ENCODE measurements around the gene CD44. TPM values are rescaled to one million over a fixed set of nuclear protein-coding genes. Genes with fewer than 3 reads are reported as not detected.
A peak's percentile ranks its signal among the peaks of the same experiment; 100 is the strongest.

The CD44 gene
- total RNA-seq, 1 donor from 2014 or later: 489 TPM

GRCh38 chr11:35138606-35138942 is 397 bp upstream of the CD44 start:
- H3K27ac Mint-ChIP-seq: peak overlapping the region; percentile 97
- no peaks in the 10 kb centered on the region for H3K27me3 Mint-ChIP-seq
- peaks cover 45% of the 10 kb centered on the region for H3K4me1 Mint-ChIP-seq
- peaks cover 45% of the 10 kb centered on the region for H3K36me3 Mint-ChIP-seq (ENCODE audit: low read depth)
- H3K9me3 Mint-ChIP-seq: no peaks in the 10 kb centered on the region
- no peak for DNase-seq
- intact Hi-C loops (cut with micrococcal nuclease): loop anchor here (1.0 kb wide), 1 partner anchor 12 kb away; no protein-coding TSS in a partner anchor
- H3K4me3 Mint-ChIP-seq: peak overlapping the region; percentile 94

- Mint-ChIP-seq H3K27ac (peak overlapping the region; percentile 97), H3K36me3 (ENCODE audit: low read depth) (peaks cover 55% of the 10 kb centered on the region), H3K4me3 (peak overlapping the region; percentile 94), H3K27me3 (no peaks in the 10 kb centered on the region), H3K9me3 (no peaks in the 10 kb centered on the region), H3K4me1 (peaks cover 50% of the 10 kb centered on the region)
- DNase-seq: peak; percentile 73
- intact Hi-C loops (cut with micrococcal nuclease): loop anchor here (1.0 to 10.0 kb wide), 6 partner anchors 57 to 1215 kb away; no protein-coding TSS in a partner anchor
These were observed 831 bp downstream of the CD44 start for GRCh38 chr11:35139722-35140282.

DNA sequence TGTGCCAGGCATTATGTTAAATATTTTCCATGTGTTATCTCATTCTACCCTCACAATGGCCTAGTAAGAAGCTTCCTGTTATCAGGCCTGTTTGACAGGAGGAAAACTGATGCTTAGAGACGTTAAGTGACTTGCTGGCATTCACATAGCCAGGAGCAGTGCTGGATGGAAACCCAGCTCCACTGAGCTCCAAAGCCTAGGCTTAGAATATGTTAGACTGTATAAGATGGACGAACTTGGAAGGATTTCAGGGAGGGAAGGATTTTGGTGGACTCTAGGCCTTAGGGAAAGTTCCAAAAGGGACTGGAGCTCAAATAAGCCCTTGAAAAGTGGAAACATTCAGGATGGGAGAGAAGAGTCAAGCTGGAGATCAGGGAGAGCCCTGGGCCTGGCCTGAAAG is 2.1 kb downstream of the CD44 start:
- H3K4me3 Mint-ChIP-seq: peak overlapping the region; percentile 94
- peaks cover 60% of the 10 kb centered on the region for H3K4me1 Mint-ChIP-seq
- DNase-seq: peak; percentile 70
- H3K27ac Mint-ChIP-seq: peak overlapping the region; percentile 97
- intact Hi-C loops (cut with micrococcal nuclease): loop anchor here (1.0 to 10.0 kb wide), 5 partner anchors 96 to 1214 kb away; no protein-coding TSS in a partner anchor
- no peaks in the 10 kb centered on the region for H3K27me3 Mint-ChIP-seq
- peaks cover 67% of the 10 kb centered on the region for H3K36me3 Mint-ChIP-seq (ENCODE audit: low read depth)
- no peaks in the 10 kb centered on the region for H3K9me3 Mint-ChIP-seq

- H3K27me3 Mint-ChIP-seq: no peaks in the 10 kb centered on the region
- peaks cover 72% of the 10 kb centered on the region for H3K36me3 Mint-ChIP-seq (ENCODE audit: low read depth)
- peaks cover 2% of the 10 kb centered on the region for H3K9me3 Mint-ChIP-seq
- DNase-seq: peak; percentile 83
- H3K27ac Mint-ChIP-seq: peak overlapping the region; percentile 97
- intact Hi-C loops (cut with micrococcal nuclease): loop anchor here (1.0 to 10.0 kb wide), 5 partner anchors 96 to 1213 kb away; no protein-coding TSS in a partner anchor
- H3K4me3 Mint-ChIP-seq: peak overlapping the region; percentile 94
- H3K4me1 Mint-ChIP-seq: peaks cover 65% of the 10 kb centered on the region
These were observed 2.6 kb downstream of the CD44 start for GRCh38 chr11:35141571-35141971.

GRCh38 chr11:35142481-35143075 is 3.6 kb downstream of the CD44 start:
- intact Hi-C loops (cut with micrococcal nuclease): loop anchor here (5.0 to 10.0 kb wide), 4 partner anchors 95 to 1212 kb away; no protein-coding TSS in a partner anchor
- Mint-ChIP-seq H3K4me1 (peaks cover 70% of the 10 kb centered on the region), H3K4me3 (peak overlapping the region; percentile 94), H3K27me3 (no peaks in the 10 kb centered on the region), H3K9me3 (peaks cover 7% of the 10 kb centered on the region), H3K36me3 (ENCODE audit: low read depth) (peaks cover 81% of the 10 kb centered on the region), H3K27ac (peak overlapping the region; percentile 97)
- DNase-seq: peak; percentile 77

DNA sequence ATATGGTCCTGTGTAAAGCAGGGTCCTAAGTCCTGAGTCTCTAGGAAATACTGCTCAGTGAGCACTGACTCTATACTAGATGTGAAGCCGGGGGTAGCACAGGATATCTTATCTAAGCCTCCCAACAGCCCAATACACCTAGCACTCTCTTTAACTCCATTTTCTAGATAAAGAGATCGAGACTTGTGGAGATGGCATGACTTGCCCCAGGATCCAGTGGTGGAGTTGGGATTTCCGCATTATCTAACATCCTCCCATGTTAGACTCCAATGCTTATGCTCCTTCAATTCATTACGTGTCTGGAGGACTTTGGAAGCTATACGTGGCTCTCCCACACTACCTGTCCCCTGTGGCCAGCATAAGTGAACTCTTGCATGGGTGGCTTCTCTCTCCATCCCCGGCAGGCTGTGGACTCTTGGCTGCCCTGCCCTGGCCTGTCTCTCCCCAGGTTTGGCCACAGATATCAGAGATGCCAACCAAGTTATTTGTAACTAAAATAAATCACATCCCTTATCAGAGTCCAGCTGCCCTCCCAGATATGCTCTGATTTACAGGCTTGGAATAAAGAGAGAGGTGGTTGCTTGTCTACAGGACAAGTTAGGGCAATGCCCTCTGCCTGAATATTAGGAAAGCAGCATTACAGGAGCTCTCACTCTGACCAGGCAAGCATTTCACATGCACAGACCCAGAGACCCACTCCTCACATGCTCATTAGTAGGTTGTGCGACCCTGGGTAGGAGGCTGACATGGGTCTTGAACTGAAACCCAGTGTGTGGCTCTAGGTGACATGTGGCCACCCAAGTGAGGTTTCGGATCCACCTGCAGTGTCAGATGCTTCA is 4.5 kb downstream of the CD44 start:
- Mint-ChIP-seq H3K27me3 (no peaks in the 10 kb centered on the region), H3K4me3 (peak overlapping the region; percentile 87), H3K4me1 (peaks cover 67% of the 10 kb centered on the region), H3K27ac (peak overlapping the region; percentile 96), H3K36me3 (ENCODE audit: low read depth) (peaks cover 86% of the 10 kb centered on the region), H3K9me3 (peaks cover 10% of the 10 kb centered on the region)
- peak; percentile 61 for DNase-seq
- intact Hi-C loops (cut with micrococcal nuclease): loop anchor here (1.0 to 10.0 kb wide), 5 partner anchors 17 to 1211 kb away; no protein-coding TSS in a partner anchor

- DNase-seq: peak; percentile 91
- H3K4me1 Mint-ChIP-seq: peaks cover 71% of the 10 kb centered on the region
- H3K4me3 Mint-ChIP-seq: peak overlapping the region; percentile 87
- H3K27me3 Mint-ChIP-seq: no peaks in the 10 kb centered on the region
- peaks cover 94% of the 10 kb centered on the region for H3K36me3 Mint-ChIP-seq (ENCODE audit: low read depth)
- intact Hi-C loops (cut with micrococcal nuclease): loop anchor here (1.0 to 10.0 kb wide), 5 partner anchors 18 to 1211 kb away; no protein-coding TSS in a partner anchor
- peak overlapping the region; percentile 96 for H3K27ac Mint-ChIP-seq
- peaks cover 14% of the 10 kb centered on the region for H3K9me3 Mint-ChIP-seq
These were observed 5.3 kb downstream of the CD44 start for GRCh38 chr11:35144136-35144741.

DNA sequence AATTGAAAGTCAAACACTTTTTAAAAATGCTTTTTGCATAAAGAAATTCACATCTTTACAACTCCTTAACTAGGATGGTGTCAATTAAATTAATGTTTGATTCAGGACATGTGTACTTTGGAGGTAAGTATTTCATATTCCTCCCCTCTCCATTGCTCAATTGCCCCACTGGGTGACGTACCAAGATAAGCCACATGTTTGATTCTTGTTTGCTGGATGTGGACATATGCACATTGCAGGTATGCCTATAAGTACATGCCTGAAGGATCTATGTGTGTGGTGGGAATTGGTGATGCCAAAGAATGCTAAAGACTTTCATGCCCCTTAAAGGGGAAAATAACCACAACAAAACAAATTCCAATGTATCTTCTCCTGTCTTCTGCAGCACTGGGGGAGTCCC is 5.8 kb downstream of the CD44 start:
- intact Hi-C loops (cut with micrococcal nuclease): loop anchor here (1.0 to 10.0 kb wide), 5 partner anchors 19 to 1210 kb away; no protein-coding TSS in a partner anchor
- Mint-ChIP-seq H3K4me3 (peak overlapping the region; percentile 87), H3K36me3 (ENCODE audit: low read depth) (peaks cover 94% of the 10 kb centered on the region), H3K9me3 (peaks cover 14% of the 10 kb centered on the region), H3K27me3 (no peaks in the 10 kb centered on the region), H3K4me1 (peaks cover 76% of the 10 kb centered on the region), H3K27ac (peak overlapping the region; percentile 96)
- DNase-seq: no peak

GRCh38 chr11:35145271-35145670 is 6.3 kb downstream of the CD44 start:
- peak overlapping the region; percentile 96 for H3K27ac Mint-ChIP-seq
- H3K36me3 Mint-ChIP-seq (ENCODE audit: low read depth): peaks cover 94% of the 10 kb centered on the region
- intact Hi-C loops (cut with micrococcal nuclease): loop anchor here (10.0 kb wide), 2 partner anchors 900 to 1210 kb away; no protein-coding TSS in a partner anchor
- H3K9me3 Mint-ChIP-seq: peaks cover 14% of the 10 kb centered on the region
- peak; percentile 76 for DNase-seq
- H3K4me1 Mint-ChIP-seq: peaks cover 77% of the 10 kb centered on the region
- peak overlapping the region; percentile 87 for H3K4me3 Mint-ChIP-seq
- no peaks in the 10 kb centered on the region for H3K27me3 Mint-ChIP-seq

DNA sequence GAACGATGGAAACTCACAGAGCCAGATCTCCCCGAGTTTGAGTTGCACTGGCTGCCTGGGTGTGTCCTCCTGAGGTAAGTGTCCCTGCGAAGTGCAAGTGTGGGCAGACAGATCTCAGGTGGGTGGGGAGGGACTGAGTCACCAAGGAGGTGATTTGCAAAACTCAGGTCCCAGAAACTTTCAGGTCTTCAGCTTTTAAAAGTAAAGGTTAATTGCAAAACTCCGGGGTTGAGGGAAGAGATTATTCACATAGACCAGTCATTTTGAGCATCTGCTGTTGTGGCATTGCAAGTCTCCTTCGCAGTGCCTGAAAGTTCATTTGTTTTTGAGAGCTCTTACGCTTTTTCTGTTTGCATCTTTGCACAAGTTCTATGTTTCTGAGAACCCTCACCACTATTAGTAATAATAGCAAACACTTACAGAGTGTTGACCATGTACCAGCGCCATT is 7.1 kb downstream of the CD44 start:
- H3K4me3 Mint-ChIP-seq: peak overlapping the region; percentile 87
- peak overlapping the region; percentile 96 for H3K27ac Mint-ChIP-seq
- intact Hi-C loops (cut with micrococcal nuclease): loop anchor here (1.0 to 10.0 kb wide), 12 partner anchors 20 to 1209 kb away; partner anchors contain the start of genes APIP and PDHX
- H3K27me3 Mint-ChIP-seq: no peaks in the 10 kb centered on the region
- H3K4me1 Mint-ChIP-seq: peaks cover 82% of the 10 kb centered on the region
- DNase-seq: peak; percentile 88
- peaks cover 94% of the 10 kb centered on the region for H3K36me3 Mint-ChIP-seq (ENCODE audit: low read depth)
- H3K9me3 Mint-ChIP-seq: peaks cover 14% of the 10 kb centered on the region

DNA sequence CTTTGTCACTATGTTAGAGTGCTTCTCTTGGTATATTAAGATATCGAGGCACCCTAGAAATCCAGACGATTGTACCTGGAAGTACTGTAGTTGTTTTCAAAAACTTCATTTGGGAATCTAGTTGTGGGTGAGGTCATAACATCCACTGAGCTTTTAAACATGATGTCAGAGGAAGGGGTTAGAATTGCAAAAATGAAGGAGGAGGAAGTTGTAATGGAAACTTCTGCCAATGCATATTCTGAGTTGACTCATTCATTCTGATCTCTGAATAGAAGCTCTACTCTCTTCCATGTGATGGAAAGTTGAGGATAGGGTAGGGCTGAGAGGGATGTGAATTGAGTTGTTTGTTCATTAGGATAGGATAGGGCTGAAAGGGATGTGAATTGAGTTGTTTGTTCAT is 7.7 kb downstream of the CD44 start:
- Mint-ChIP-seq H3K4me1 (peaks cover 83% of the 10 kb centered on the region), H3K27ac (peak overlapping the region; percentile 96), H3K4me3 (peak overlapping the region; percentile 87), H3K36me3 (ENCODE audit: low read depth) (peaks cover 94% of the 10 kb centered on the region), H3K27me3 (no peaks in the 10 kb centered on the region), H3K9me3 (peaks cover 14% of the 10 kb centered on the region)
- intact Hi-C loops (cut with micrococcal nuclease): loop anchor here (1.0 to 10.0 kb wide), 12 partner anchors 20 to 1208 kb away; partner anchors contain the start of genes APIP and PDHX
- DNase-seq: peak; percentile 70

- Mint-ChIP-seq H3K27me3 (no peaks in the 10 kb centered on the region), H3K4me1 (peaks cover 83% of the 10 kb centered on the region), H3K36me3 (ENCODE audit: low read depth) (peaks cover 94% of the 10 kb centered on the region), H3K9me3 (peaks cover 14% of the 10 kb centered on the region), H3K4me3 (peak overlapping the region; percentile 87), H3K27ac (peak overlapping the region; percentile 96)
- intact Hi-C loops (cut with micrococcal nuclease): loop anchor here (2.0 to 10.0 kb wide), 3 partner anchors 230 to 1208 kb away; partner anchors contain the start of genes APIP and PDHX
- no peak for DNase-seq
These were observed 8.3 kb downstream of the CD44 start for GRCh38 chr11:35147235-35147634.
